Smooth muscle cell of bladder (primary cell): Measurements from ENCODE around the gene GPR68. TPM values are rescaled to one million over a fixed set of nuclear protein-coding genes. Genes with fewer than 3 reads are reported as not detected.

Experiments used
- total RNA-seq: library from RNA; depleted of rRNA; stranded (reverse); fragments of >200 nt; gene quantifications from 2 replicates; pipeline ENCODE4 v1.2.3, GENCODE V29; 2014

GPR68 gene, protein sequence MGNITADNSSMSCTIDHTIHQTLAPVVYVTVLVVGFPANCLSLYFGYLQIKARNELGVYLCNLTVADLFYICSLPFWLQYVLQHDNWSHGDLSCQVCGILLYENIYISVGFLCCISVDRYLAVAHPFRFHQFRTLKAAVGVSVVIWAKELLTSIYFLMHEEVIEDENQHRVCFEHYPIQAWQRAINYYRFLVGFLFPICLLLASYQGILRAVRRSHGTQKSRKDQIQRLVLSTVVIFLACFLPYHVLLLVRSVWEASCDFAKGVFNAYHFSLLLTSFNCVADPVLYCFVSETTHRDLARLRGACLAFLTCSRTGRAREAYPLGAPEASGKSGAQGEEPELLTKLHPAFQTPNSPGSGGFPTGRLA
- total RNA-seq = 9.7 and 13.3 TPM in 2 replicates

DNA sequence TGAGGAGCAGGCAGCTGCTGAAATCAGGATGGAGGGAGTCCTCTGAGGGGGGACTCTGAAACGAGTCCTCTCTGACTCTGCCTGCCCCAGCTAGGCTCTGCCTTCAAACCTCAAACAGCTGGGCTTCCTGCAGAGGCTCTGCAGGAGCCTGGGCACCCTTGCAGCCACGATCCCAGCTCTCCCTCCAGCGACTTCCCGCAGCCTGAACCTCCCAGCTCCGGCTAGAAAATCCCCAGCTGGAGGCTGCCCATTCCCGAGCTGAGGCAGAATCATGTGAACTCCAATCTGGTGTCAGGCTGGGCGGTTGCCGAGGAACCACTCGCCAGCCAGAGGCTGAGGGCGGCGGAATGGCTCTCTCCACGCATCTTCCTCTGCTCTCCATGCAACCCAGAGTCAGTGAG is at the start of gene GPR68:
Gene GPR68 (minus strand): TSS at position 204 of the 401 bp plus-strand sequence. CDS start 9,654 bp downstream, outside the sequence.

Other genes with a start within 250 kb of the GPR68 start
- 0.46 and 0.57 TPM in 2 replicates for gene RPS6KA5, start 184.1 kb downstream of the GPR68 start, total RNA-seq
- 34.7 and 41.5 TPM in 2 replicates for gene DGLUCY, start 130.6 kb downstream of the GPR68 start, total RNA-seq
- gene CCDC88C, start 173.1 kb upstream of the GPR68 start, total RNA-seq = 0.28 and 0.85 TPM in 2 replicates